MM.1S (cell line): Measurements from ENCODE around the gene FAM83E.

Experiments used
- EZH2 ChIP-seq: fragments of 300-600 bp; sonication (generic); optimal IDR thresholded peaks from 2 replicates; pipeline ENCODE3; 2017; ENCODE audit warnings: low read depth, mild to moderate bottlenecking, antibody characterized with exemption, low read length, mixed read lengths
- EZH2phosphoT487 ChIP-seq: fragments of 300-600 bp; sonication (generic); IDR thresholded peaks from 2 replicates; pipeline ENCODE4 v1.6.1; 2018; ENCODE audit warnings: antibody characterized with exemption, low read length
- TF ChIP-seq, protein P1 (sequence below): fragments of 300-600 bp; sonication (generic); IDR thresholded peaks from 2 replicates; pipeline ENCODE4 v1.5.1; 2016; ENCODE audit warnings: antibody characterized with exemption, low read length, mixed read lengths

DNA sequence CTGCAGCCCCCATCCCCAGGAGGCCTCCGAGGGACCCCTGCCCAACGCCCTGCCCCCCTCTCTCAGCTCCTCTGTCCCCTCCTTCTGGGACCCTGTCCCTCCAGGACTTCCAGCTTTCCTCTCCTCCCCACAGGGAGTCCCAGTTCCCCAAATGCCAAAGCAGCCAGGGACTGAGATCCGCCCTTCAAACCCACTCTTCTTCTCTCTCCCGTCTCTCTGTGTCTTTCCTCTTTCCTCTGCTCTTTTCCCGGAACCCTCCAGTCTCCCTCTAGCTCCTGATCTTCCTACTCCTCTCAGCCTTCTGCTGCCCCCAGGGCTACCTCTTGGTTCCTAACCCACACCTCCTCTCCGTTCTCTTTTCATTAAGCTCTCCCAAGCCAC lies 30.7 kb upstream of the FAM83E start:
- TF ChIP-seq, protein P1, sequence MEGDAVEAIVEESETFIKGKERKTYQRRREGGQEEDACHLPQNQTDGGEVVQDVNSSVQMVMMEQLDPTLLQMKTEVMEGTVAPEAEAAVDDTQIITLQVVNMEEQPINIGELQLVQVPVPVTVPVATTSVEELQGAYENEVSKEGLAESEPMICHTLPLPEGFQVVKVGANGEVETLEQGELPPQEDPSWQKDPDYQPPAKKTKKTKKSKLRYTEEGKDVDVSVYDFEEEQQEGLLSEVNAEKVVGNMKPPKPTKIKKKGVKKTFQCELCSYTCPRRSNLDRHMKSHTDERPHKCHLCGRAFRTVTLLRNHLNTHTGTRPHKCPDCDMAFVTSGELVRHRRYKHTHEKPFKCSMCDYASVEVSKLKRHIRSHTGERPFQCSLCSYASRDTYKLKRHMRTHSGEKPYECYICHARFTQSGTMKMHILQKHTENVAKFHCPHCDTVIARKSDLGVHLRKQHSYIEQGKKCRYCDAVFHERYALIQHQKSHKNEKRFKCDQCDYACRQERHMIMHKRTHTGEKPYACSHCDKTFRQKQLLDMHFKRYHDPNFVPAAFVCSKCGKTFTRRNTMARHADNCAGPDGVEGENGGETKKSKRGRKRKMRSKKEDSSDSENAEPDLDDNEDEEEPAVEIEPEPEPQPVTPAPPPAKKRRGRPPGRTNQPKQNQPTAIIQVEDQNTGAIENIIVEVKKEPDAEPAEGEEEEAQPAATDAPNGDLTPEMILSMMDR, result no peak
- no peak for TF ChIP-seq EZH2phosphoT487
- TF ChIP-seq EZH2, result no peak
